GM12864 (cell line): ENCODE data around the gene SEMA3D.

Experiments
- DNase-seq: peaks from one replicate; pipeline ENCODE4 v3.0.0-alpha.2; 2011; ENCODE audit warnings: low read depth
- H3K4me3 ChIP-seq: 2 replicates; pipeline ENCODE4 v1.5.1; 2011; ENCODE audit warnings: mild to moderate bottlenecking, low read depth, low read length, control low read depth
- TF ChIP-seq, protein P1 (sequence below): IDR thresholded peaks from 2 replicates; pipeline ENCODE4 v1.5.1; 2011; ENCODE audit warnings: low read depth, mild to moderate bottlenecking, moderate library complexity, low read length, control low read depth, inconsistent platforms; ENCODE audit errors: missing control alignments

The SEMA3D gene

GRCh38 chr7:84949501-84949900 is 237.4 kb downstream of the SEMA3D start:
- no peak overlapping the region for H3K4me3 ChIP-seq
- TF ChIP-seq, protein P1, sequence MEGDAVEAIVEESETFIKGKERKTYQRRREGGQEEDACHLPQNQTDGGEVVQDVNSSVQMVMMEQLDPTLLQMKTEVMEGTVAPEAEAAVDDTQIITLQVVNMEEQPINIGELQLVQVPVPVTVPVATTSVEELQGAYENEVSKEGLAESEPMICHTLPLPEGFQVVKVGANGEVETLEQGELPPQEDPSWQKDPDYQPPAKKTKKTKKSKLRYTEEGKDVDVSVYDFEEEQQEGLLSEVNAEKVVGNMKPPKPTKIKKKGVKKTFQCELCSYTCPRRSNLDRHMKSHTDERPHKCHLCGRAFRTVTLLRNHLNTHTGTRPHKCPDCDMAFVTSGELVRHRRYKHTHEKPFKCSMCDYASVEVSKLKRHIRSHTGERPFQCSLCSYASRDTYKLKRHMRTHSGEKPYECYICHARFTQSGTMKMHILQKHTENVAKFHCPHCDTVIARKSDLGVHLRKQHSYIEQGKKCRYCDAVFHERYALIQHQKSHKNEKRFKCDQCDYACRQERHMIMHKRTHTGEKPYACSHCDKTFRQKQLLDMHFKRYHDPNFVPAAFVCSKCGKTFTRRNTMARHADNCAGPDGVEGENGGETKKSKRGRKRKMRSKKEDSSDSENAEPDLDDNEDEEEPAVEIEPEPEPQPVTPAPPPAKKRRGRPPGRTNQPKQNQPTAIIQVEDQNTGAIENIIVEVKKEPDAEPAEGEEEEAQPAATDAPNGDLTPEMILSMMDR, result no peak
- DNase-seq, result no peak

DNA sequence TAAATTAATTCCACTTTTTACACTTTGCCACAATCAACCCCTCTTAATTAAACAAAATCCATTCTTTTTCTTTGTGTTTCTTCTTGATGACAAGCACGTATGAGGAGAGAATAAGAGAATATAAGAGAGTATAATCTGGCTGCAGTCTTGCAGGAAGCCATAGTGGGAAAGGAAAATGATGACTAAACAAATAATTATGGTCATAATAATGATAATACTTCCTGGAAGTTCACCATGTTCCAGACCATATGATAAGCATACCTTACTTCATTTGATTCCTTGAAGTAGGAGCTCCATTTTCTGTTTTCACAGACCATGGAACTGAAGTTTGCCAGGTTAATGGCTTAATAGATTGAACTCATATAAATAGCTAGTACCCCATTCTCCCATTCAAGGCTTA is 237.8 kb downstream of the SEMA3D start:
- no peak overlapping the region for H3K4me3 ChIP-seq
- DNase-seq, result no peak
- TF ChIP-seq, protein P1, result no peak

DNA sequence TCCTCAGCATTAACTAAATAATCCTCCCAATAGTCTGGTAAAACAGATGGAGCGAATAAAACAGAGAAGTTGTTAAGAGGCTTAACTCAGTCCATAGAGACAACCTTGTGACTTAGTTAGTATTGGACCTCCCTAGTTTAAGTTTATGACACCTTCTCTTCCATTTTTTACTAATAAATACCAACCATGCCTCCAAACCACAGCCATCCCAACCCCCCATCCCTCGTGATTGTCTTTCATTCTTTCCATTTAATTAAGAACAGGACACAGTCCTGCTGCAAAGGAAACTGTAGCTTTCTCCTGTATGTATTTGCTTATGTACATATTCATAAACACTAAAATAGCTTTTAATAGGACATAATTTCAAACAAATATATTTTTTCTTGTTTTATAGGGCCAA is 238.2 kb downstream of the SEMA3D start:
- H3K4me3 ChIP-seq, result no peak overlapping the region
- no peak for DNase-seq
- TF ChIP-seq, protein P1, result no peak

GRCh38 chr7:84946549-84946948 is 240.3 kb downstream of the SEMA3D start:
- H3K4me3 ChIP-seq, result no peak overlapping the region
- DNase-seq, result no peak
- TF ChIP-seq, protein P1, result no peak
